ENCODE measurements around the gene TXNRD1. TPM values are rescaled to one million over a fixed set of nuclear protein-coding genes. Genes with fewer than 3 reads are reported as not detected.
"Not testable (repeated sequence)": the region's sequence is repeated elsewhere in the genome, so short reads cannot be mapped to it uniquely, and the experiment has no call there.

The TXNRD1 gene
- total and polyA plus RNA-seq, 7 donors, result 55.9 to 188 (median 121) TPM

DNA sequence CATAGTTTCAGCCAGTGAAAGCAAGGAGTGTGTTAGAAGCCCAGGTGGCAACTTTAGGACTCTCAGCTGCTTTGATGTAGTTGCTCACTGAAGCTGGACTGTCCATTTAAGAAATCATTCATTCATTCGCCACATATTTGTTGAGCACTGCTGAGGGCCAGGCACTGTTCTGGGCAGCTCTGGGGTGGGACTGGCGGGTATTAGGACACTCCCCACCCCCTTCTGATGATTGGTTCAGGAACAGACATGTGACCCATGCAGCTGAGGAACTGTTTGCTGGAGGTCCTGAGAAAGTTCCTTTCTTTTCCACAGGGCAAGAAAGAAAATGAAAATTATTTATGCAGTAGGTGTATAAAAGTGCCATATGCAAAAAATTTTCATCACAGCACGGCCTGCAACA lies 170.9 kb downstream of the TXNRD1 start:
- no peak for DNase-seq
- Histone ChIP-seq H3K4me1 (peaks cover 0 to 9% (median 4%) of the 10 kb centered on the region in 4 donors), H3K4me3 (no peak overlapping the region), H3K27ac (no peak overlapping the region), H3K36me3 (no peaks in the 10 kb centered on the region), H3K9me3 (no peaks in the 10 kb centered on the region), H3K27me3 (no peaks in the 10 kb centered on the region)
- TF ChIP-seq POLR2AphosphoS5 (IDR thresholded peaks at IDR 0.05) (no peak), EP300 (IDR thresholded peaks at IDR 0.05) (no peak), POLR2A (IDR thresholded peaks at IDR 0.05) (no peak)
- TF ChIP-seq, protein P1, sequence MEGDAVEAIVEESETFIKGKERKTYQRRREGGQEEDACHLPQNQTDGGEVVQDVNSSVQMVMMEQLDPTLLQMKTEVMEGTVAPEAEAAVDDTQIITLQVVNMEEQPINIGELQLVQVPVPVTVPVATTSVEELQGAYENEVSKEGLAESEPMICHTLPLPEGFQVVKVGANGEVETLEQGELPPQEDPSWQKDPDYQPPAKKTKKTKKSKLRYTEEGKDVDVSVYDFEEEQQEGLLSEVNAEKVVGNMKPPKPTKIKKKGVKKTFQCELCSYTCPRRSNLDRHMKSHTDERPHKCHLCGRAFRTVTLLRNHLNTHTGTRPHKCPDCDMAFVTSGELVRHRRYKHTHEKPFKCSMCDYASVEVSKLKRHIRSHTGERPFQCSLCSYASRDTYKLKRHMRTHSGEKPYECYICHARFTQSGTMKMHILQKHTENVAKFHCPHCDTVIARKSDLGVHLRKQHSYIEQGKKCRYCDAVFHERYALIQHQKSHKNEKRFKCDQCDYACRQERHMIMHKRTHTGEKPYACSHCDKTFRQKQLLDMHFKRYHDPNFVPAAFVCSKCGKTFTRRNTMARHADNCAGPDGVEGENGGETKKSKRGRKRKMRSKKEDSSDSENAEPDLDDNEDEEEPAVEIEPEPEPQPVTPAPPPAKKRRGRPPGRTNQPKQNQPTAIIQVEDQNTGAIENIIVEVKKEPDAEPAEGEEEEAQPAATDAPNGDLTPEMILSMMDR (IDR thresholded peaks at IDR 0.05), result no peak
- 75 to 90% methylated on average over 3 of the region's 3 CpGs for WGBS, 2 donors
- intact Hi-C loops (cut with DNase I), result loop anchor here (10.0 kb wide), 1 partner anchor 288 kb away; no protein-coding TSS in a partner anchor

DNA sequence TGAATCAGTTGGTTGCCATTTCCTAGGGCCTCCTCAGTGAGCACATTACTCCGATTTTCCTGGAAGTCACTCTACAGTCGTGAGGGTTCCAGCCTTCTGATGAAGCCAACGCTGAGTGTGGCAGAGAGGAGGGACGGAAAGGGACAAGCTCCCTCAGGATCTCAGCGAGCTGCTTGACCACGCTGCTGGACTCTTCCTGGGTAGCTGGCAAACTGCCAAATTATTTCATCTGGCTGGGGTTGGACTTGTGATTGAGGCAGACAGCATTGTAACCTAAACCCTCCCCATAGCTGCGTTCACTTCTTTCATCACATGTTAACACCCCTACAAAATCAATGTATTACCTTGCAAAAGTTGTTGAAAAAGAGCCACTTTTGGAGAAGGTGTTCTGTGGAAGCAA lies 171.6 kb downstream of the TXNRD1 start:
- Histone ChIP-seq H3K27ac (no peak overlapping the region), H3K4me3 (no peak overlapping the region), H3K27me3 (no peaks in the 10 kb centered on the region), H3K36me3 (no peaks in the 10 kb centered on the region), H3K4me1 (peaks cover 0 to 3% (median under 1%) of the 10 kb centered on the region in 4 donors), H3K9me3 (no peaks in the 10 kb centered on the region)
- intact Hi-C loops (cut with DNase I), result loop anchor here (10.0 kb wide), 1 partner anchor 288 kb away; no protein-coding TSS in a partner anchor
- 72 to 75% methylated on average over 7 of the region's 7 CpGs for WGBS, 2 donors
- TF ChIP-seq EP300 (IDR thresholded peaks at IDR 0.05) (no peak), POLR2AphosphoS5 (IDR thresholded peaks at IDR 0.05) (no peak), POLR2A (IDR thresholded peaks at IDR 0.05) (no peak)
- TF ChIP-seq, protein P1 (IDR thresholded peaks at IDR 0.05), result no peak
- no peak for DNase-seq

DNA sequence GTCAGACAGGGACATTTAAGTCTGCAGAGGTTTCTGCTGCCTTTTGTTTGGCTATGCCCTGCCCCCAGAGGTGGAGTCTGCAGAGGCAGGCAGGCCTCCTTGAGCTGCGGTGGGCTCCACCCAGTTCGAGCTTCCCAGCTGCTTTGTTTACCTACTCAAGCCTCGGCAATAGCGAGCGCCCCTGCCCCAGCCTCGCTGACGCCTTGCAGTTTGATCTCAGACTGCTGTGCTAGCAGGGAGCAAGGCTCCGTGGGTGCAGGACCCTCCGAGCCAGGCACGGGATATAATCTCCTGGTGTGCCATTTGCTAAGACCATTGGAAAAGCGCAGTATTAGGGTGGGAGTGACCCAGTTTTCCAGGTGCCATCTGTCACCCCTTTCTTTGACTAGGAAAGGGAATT lies 178.5 kb downstream of the TXNRD1 start:
- H3K9me3 ChIP-seq; H3K36me3 ChIP-seq; DNase-seq; intact Hi-C loops (cut with DNase I); H3K4me3 ChIP-seq; H3K27me3 ChIP-seq; H3K27ac ChIP-seq; H3K4me1 ChIP-seq: not testable (repeated sequence)
- 92 to 94% methylated on average over 11 of the region's 11 CpGs for WGBS, 2 donors

Other genes starting within 250 kb of the TXNRD1 start
- gene TDG, start 249.9 kb upstream of the TXNRD1 start, total RNA-seq, result 10 to 100 TPM; 12.8 to 24.1 (median 21.9) TPM
- gene TDG, start 249.9 kb upstream of the TXNRD1 start, polyA plus RNA-seq, result 10 to 100 TPM; 12.0 to 18.0 (median 17.1) TPM
- 10 to 100 TPM; 12.5 to 53.2 (median 17.7) TPM for gene GLT8D2, start 165.6 kb upstream of the TXNRD1 start, total RNA-seq
- gene GLT8D2, start 165.6 kb upstream of the TXNRD1 start, polyA plus RNA-seq, result 1 to 10 TPM; 1.6 to 6.4 (median 4.2) TPM
- 10 to 100 TPM; 35.7 to 53.6 (median 47.1) TPM for gene HCFC2, start 151.2 kb upstream of the TXNRD1 start, total RNA-seq
- 1 to 10 TPM; 4.9 to 5.6 (median 5.4) TPM for gene HCFC2, start 151.2 kb upstream of the TXNRD1 start, polyA plus RNA-seq
- 10 to 100 TPM; 75.2 to 91.3 (median 81.9) TPM for gene NFYB, start 77.6 kb upstream of the TXNRD1 start, total RNA-seq
- gene NFYB, start 77.6 kb upstream of the TXNRD1 start, polyA plus RNA-seq, result 10 to 100 TPM; 15.3 to 38.4 (median 20.8) TPM
- gene EID3, start 88.0 kb downstream of the TXNRD1 start, total RNA-seq, result 10 to 100 TPM in 2 of 4 donors, 1 to 10 TPM in 2; 4.6 to 21.9 (median 13.5) TPM
- gene EID3, start 88.0 kb downstream of the TXNRD1 start, polyA plus RNA-seq, result 1 to 10 TPM in 2 of 3 donors, under 1 TPM in 1; 0.46 to 2.5 (median 1.2) TPM
- gene CHST11, start 241.2 kb downstream of the TXNRD1 start, total RNA-seq, result 10 to 100 TPM in 2 of 4 donors, 1 to 10 TPM in 2; 9.9 to 22.8 (median 13.6) TPM
- gene CHST11, start 241.2 kb downstream of the TXNRD1 start, polyA plus RNA-seq, result 10 to 100 TPM in 1 of 3 donors, 1 to 10 TPM in 1, under 1 TPM in 1; 0.60 to 10.2 (median 2.1) TPM